A549 (cell line): Measurements from ENCODE around the gene ELMO3. TPM values are rescaled to one million over a fixed set of nuclear protein-coding genes. Genes with fewer than 3 reads are reported as not detected.

Source experiments
- ATAC-seq, 2 experiments: fragments of 200-7000 bp in 1 of 2; fragments of >200 bp in 1 of 2; cut with Nextera tagmentation in 1 of 2; cut with Tn5 transposase in 1 of 2; 3 replicates each; pipeline versions ENCODE4 v1.8.0 to v1.9.1; 2018 to 2020; ENCODE audit warnings: mild to moderate bottlenecking in 1 of 2, moderate library complexity in 1 of 2
- CTCF ChIA-PET: fragments of 300-600 bp; sonication (Branson Sonifier 250); formaldehyde crosslinking; extraction: SDS; loops from one replicate; lab custom pipeline; 2021; ENCODE audit warnings: antibody characterized with exemption, inconsistent platforms; lab: Yijun Ruan, JAX
- POLR2A ChIA-PET: fragments of 350-600 bp; formaldehyde crosslinking; extraction: SDS; loops from one replicate; lab custom pipeline; 2021; ENCODE audit warnings: antibody characterized with exemption, inconsistent platforms; lab: Yijun Ruan, JAX
- DNase-seq, 2 experiments: peaks; one replicate each; pipeline versions ENCODE4 v3.0.0 to v3.0.0-alpha.2; 2011 to 2016; ENCODE audit warnings: low read depth in 1 of 2, low spot score in 1 of 2
- FAIRE-seq: peaks from 2 replicates; lab custom pipeline; 2011; peaks lifted over from hg19 to GRCh38; lab: Jason Lieb, UNC
- H3K27ac ChIP-seq, 2 experiments: fragments of >200 bp; sonication (Bioruptor Twin); formaldehyde crosslinking; 3 replicates each; pipeline ENCODE4 v1.5.1; 2016 to 2017
- H3K4me1 ChIP-seq: fragments of >200 bp; sonication (Bioruptor Twin); formaldehyde crosslinking; 3 replicates; pipeline ENCODE4 v1.6.1; 2016
- H3K4me2 ChIP-seq: fragments of >200 bp; sonication (Bioruptor Twin); formaldehyde crosslinking; 3 replicates; pipeline ENCODE4 v1.6.1; 2016
- H3K4me3 ChIP-seq: fragments of >200 bp; sonication (Bioruptor Twin); formaldehyde crosslinking; 3 replicates; pipeline ENCODE4 v1.5.1; 2016
- H3K9me3 ChIP-seq: fragments of >200 bp; sonication (Bioruptor Twin); formaldehyde crosslinking; 3 replicates; pipeline ENCODE4 v1.6.1; 2016
- E2F6 ChIP-seq: IDR thresholded peaks from 2 replicates; pipeline ENCODE4 v1.6.1; 2012; ENCODE audit warnings: low read depth, borderline replicate concordance
- EHMT2 ChIP-seq: fragments of 200-600 bp; sonication (generic); IDR thresholded peaks from 2 replicates; pipeline ENCODE4 v1.6.1; 2016; ENCODE audit warnings: antibody characterized with exemption, low read depth, mild to moderate bottlenecking, moderate library complexity
- EP300 ChIP-seq, 2 experiments: fragments of >200 bp; sonication (Bioruptor Twin); formaldehyde crosslinking; IDR thresholded peaks; 2 replicates in 1 of 2; 3 replicates in 1 of 2; pipeline ENCODE4 v1.6.1; 2016 to 2017
- FOXS1 ChIP-seq: fragments of 250-450 bp; sonication (Bioruptor Pico); IDR thresholded peaks from 2 replicates; pipeline ENCODE4 v1.5.0; 2020; ENCODE audit warnings: mild to moderate bottlenecking, moderate library complexity
- GATA3 ChIP-seq: IDR thresholded peaks from 2 replicates; pipeline ENCODE4 v1.6.1; 2012; ENCODE audit warnings: borderline replicate concordance
- HES2 ChIP-seq: fragments of >200 bp; sonication (Bioruptor Twin); formaldehyde crosslinking; IDR thresholded peaks from 2 replicates; pipeline ENCODE4 v1.6.1; 2016
- HEYL ChIP-seq: fragments of 250-450 bp; sonication (Bioruptor Pico); IDR thresholded peaks from 2 replicates; pipeline ENCODE4 v1.8.0; 2021; ENCODE audit warnings: mild to moderate bottlenecking, moderate library complexity
- KDM1A ChIP-seq: fragments of 200-600 bp; sonication (generic); IDR thresholded peaks from 2 replicates; pipeline ENCODE4 v1.6.1; 2016; ENCODE audit warnings: low read depth, mild to moderate bottlenecking
- MAX ChIP-seq: IDR thresholded peaks from 2 replicates; pipeline ENCODE4 v1.6.1; 2012
- MYC ChIP-seq: IDR thresholded peaks from 2 replicates; pipeline ENCODE4 v1.6.1; 2012; ENCODE audit warnings: mild to moderate bottlenecking, inconsistent platforms, low read length, improper control_type of control experiment, borderline replicate concordance
- POLR2AphosphoS2 ChIP-seq: conservative IDR thresholded peaks from 2 replicates; pipeline ENCODE4 v1.6.1; 2012; ENCODE audit warnings: low read length, improper control_type of control experiment, inconsistent platforms
- RFX5 ChIP-seq: fragments of 450-650 bp; IDR thresholded peaks from 2 replicates; pipeline ENCODE4 v1.7.1; 2014; ENCODE audit warnings: antibody characterized with exemption, mild to moderate bottlenecking, moderate library complexity
- TFCP2L1 ChIP-seq: fragments of 250-450 bp; sonication (Bioruptor Pico); IDR thresholded peaks from 2 replicates; pipeline ENCODE4 v1.5.0; 2021; ENCODE audit warnings: mild to moderate bottlenecking
- ZNF302 ChIP-seq: fragments of 250-450 bp; sonication (Bioruptor Pico); IDR thresholded peaks from 2 replicates; pipeline ENCODE4 v1.9.0; 2021; ENCODE audit warnings: inconsistent platforms, mild to moderate bottlenecking, moderate library complexity
- ZSCAN20 ChIP-seq: fragments of 250-450 bp; sonication (Bioruptor Pico); IDR thresholded peaks from 2 replicates; pipeline ENCODE4 v1.8.0; 2022; ENCODE audit warnings: mild to moderate bottlenecking, moderate library complexity
- WGBS: methylation state at CpG from one replicate; pipeline ENCODE4 v1.1.6; 2017; ENCODE audit errors: missing lambda C conversion rate; 5-methylcytosine and 5-hydroxymethylcytosine counted together
- polyA plus RNA-seq, 4 experiments: library from polyadenylated mRNA; depleted of rRNA in 3 of 4; stranded (reverse); fragments of >200 nt; fragmentation: RNase III in 1 of 4; extraction: RNeasy Plus Mini Kit Qiagen cat#74134 plus additional on column Dnase treatment in 1 of 4; gene quantifications; 2 replicates in 3 of 4; 3 replicates in 1 of 4; pipeline ENCODE4 v1.2.3, GENCODE V29; 2011 to 2017
- TF ChIP-seq, protein P1 (sequence below): fragments of 150-350 bp; IDR thresholded peaks from 2 replicates; pipeline ENCODE4 v1.6.1; 2014; ENCODE audit warnings: low read depth, mild to moderate bottlenecking, low read length

The ELMO3 gene
- polyA plus RNA-seq, 2 of the 4 experiments (the other 2 are of a cell fraction) = 0.62 to 1.4 TPM

DNA sequence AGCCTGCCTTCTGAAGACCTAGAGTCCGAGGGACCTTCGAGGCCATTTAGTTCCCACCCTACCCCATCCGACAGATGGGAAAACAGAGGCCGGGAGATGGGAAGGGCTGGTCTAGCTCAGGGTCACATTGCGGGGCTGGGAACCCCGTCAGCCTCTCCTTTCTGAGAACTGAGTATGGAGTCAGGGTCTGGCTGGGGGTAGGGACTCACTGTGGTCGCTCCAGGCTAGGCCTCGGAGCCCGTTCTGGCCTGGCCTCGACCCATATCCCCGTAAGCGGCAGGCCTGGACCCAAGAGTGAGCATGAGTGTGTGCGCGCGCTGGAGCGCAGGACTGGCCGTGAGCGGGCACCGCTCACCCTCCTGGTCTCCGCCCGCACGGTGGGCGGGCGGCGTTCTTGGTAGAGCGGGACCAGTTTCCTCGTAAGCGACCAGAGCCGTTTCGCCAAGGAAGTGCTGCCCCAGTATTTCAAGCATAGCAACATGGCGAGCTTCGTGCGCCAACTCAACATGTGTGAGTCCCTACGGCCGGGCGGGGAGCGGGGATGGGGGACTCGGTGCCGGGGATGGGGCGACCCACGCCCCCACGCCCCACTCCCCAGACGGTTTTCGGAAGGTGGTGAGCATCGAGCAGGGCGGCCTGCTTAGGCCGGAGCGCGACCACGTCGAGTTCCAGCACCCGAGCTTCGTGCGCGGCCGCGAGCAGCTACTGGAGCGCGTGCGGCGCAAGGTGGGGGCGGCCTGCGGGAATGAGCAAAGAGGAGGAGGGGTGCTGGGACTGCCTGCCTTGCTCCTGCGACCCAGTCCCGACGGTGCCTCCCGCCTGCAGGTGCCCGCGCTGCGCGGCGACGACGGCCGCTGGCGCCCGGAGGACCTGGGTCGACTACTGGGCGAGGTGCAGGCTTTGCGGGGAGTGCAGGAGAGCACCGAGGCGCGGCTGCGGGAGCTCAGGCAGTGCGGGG lies 33.5 kb upstream of the ELMO3 start:
- ChIA-PET POLR2A (no interaction called here), CTCF (interaction anchor here (1.4 to 20.5 kb wide), 2 partner anchors 9 to 20 kb away, joined by 5 to 314 read pairs; partner anchors contain the start of genes B3GNT9, FBXL8 and TRADD)
- Histone ChIP-seq H3K4me1 (peaks cover 15% of the 10 kb centered on the region), H3K27ac (no peak overlapping the region), H3K9me3 (no peaks in the 10 kb centered on the region), H3K4me2 (no peak overlapping the region), H3K4me3 (no peak overlapping the region)
- no peak for FAIRE-seq
- WGBS = 92% methylated on average over 69 of the region's 85 CpGs
- no peak for ATAC-seq
- no peak for DNase-seq
- peak; percentile 78; the same call in 1 of the 2 replicates for TF ChIP-seq KDM1A
- no peak for TF ChIP-seq HEYL (CRISPR knock-in tag)

- 81% methylated on average over 15 of the region's 18 CpGs for WGBS
- ChIA-PET POLR2A (no interaction called here), CTCF (interaction anchor here (1.4 to 20.5 kb wide), 2 partner anchors 10 to 19 kb away, joined by 5 to 314 read pairs; partner anchors contain the start of genes B3GNT9, FBXL8 and TRADD)
- DNase-seq (no peak), ATAC-seq (no peak), FAIRE-seq (no peak)
- Histone ChIP-seq H3K4me2 (no peak overlapping the region), H3K4me1 (peaks cover 17% of the 10 kb centered on the region), H3K4me3 (no peak overlapping the region), H3K9me3 (no peaks in the 10 kb centered on the region)
- no peak for TF ChIP-seq EP300 (IDR thresholded peaks at IDR 0.05)
- no peak for TF ChIP-seq TFCP2L1
- TF ChIP-seq, all 56 proteins: peak for 0
- no peak overlapping the region for H3K27ac ChIP-seq
Observed at GRCh38 chr16:67166110-67166547, 32.8 kb upstream of the ELMO3 start.

DNA sequence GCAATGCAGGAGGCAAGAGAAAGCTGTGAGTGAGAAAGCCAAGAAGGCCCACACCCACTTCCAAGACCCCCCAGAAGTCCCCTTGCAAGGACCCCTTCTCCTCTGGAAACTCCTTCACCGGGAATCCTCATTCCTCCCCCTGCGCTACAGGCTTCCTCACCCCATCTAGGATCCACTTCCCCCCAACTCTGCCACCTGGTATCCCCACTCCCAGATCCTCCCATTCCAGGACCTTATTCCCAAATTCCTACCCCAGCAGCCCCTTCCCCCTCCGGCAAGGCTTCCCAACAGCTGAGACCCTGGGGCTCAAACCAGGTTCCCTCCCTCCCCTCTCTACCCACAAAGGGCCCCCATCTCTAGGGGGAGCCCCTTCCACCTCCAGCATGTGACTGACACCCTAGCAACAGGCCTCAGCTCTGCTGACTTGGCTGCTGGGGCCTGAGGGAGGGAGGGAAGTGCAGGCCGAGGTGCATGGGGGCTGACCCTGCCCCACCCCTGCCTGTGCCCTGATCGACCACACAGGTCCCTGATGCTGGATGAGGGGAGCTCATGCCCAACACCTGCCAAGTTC lies 32.2 kb upstream of the ELMO3 start:
- H3K9me3 ChIP-seq = no peaks in the 10 kb centered on the region
- H3K27ac ChIP-seq = no peak overlapping the region
- FAIRE-seq (no peak), DNase-seq (no peak), ATAC-seq (no peak)
- CTCF ChIA-PET = interaction anchor here (1.4 to 20.5 kb wide), 5 partner anchors 10 to 206 kb away, joined by 4 to 314 read pairs (median 5); partner anchors contain the start of genes B3GNT9, CES3, EXOC3L1 and FBXL8
- no peak overlapping the region for H3K4me2 ChIP-seq
- WGBS = 88% methylated on average over 5 of the region's 5 CpGs
- H3K4me1 ChIP-seq = peaks cover 19% of the 10 kb centered on the region
- no peak overlapping the region for H3K4me3 ChIP-seq
- POLR2A ChIA-PET = no interaction called here
- TF ChIP-seq ZNF302 (no peak), EHMT2 (no peak), RFX5 (no peak), HES2 (no peak), MYC (no peak), EP300 (IDR thresholded peaks at IDR 0.05) (no peak), FOXS1 (CRISPR knock-in tag) (no peak), MAX (no peak), E2F6 (no peak), KDM1A (no peak)
- TF ChIP-seq, protein P1, sequence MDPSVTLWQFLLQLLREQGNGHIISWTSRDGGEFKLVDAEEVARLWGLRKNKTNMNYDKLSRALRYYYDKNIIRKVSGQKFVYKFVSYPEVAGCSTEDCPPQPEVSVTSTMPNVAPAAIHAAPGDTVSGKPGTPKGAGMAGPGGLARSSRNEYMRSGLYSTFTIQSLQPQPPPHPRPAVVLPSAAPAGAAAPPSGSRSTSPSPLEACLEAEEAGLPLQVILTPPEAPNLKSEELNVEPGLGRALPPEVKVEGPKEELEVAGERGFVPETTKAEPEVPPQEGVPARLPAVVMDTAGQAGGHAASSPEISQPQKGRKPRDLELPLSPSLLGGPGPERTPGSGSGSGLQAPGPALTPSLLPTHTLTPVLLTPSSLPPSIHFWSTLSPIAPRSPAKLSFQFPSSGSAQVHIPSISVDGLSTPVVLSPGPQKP = no peak
- TF ChIP-seq, all 56 proteins: peak for 0

GRCh38 chr16:67167588-67167987 lies 31.3 kb upstream of the ELMO3 start:
- H3K27ac ChIP-seq = peak overlapping the region in 1 of 2 experiments; percentile 8; a peak in 1 of 6 replicates
- ChIA-PET CTCF (interaction anchor here (1.1 to 20.5 kb wide), 7 partner anchors 9 to 213 kb away, joined by 3 to 314 read pairs (median 4); partner anchors contain the start of genes B3GNT9, CES3, EXOC3L1 and FBXL8), POLR2A (no interaction called here)
- DNase-seq (no peak), FAIRE-seq (no peak), ATAC-seq (no peak)
- TF ChIP-seq POLR2AphosphoS2 = no peak
- TF ChIP-seq ZSCAN20 = no peak
- TF ChIP-seq GATA3 = no peak
- TF ChIP-seq MAX = no peak
- H3K4me3 ChIP-seq = no peak overlapping the region
- H3K4me1 ChIP-seq = peaks cover 22% of the 10 kb centered on the region
- WGBS = 90% methylated on average over 3 of the region's 7 CpGs
- H3K9me3 ChIP-seq = no peaks in the 10 kb centered on the region
- H3K4me2 ChIP-seq = no peak overlapping the region
